ENCODE measurements around the gene PIEZO2. TPM values are rescaled to one million over a fixed set of nuclear protein-coding genes. Genes with fewer than 3 reads are reported as not detected.

Gene PIEZO2
- total RNA-seq, 4 donors from 2014 or later: 2.1 to 7.4 (median 2.5) TPM; not detected in 1

GRCh38 chr18:11108947-11109346, 40.4 kb downstream of the PIEZO2 start:
- H3K27ac ChIP-seq: no peak overlapping the region
- H3K4me1 ChIP-seq: no peaks in the 10 kb centered on the region
- DNase-seq: no peak
- no peak for TF ChIP-seq POLR2A (IDR thresholded peaks at IDR 0.05)
- TF ChIP-seq CTCF (IDR thresholded peaks at IDR 0.05): no peak
- intact Hi-C loops (cut with DNase I): no loop called here
- no peaks in the 10 kb centered on the region for H3K36me3 ChIP-seq
- 35 to 48% methylated on average over 2 to 3 of the region's 3 CpGs for WGBS, 2 donors
- no peak overlapping the region for H3K4me3 ChIP-seq
- no peaks in the 10 kb centered on the region for H3K27me3 ChIP-seq
- no peaks in the 10 kb centered on the region for H3K9me3 ChIP-seq

- no peaks in the 10 kb centered on the region for H3K4me1 ChIP-seq
- H3K27ac ChIP-seq: no peak overlapping the region
- WGBS, 2 donors: 41 to 60% methylated on average over 6 of the region's 6 CpGs
- no peak for DNase-seq
- H3K4me3 ChIP-seq: no peak overlapping the region
- no peaks in the 10 kb centered on the region for H3K9me3 ChIP-seq
- intact Hi-C loops (cut with DNase I): no loop called here
- H3K27me3 ChIP-seq: no peaks in the 10 kb centered on the region
- TF ChIP-seq CTCF (IDR thresholded peaks at IDR 0.05) (no peak), POLR2A (IDR thresholded peaks at IDR 0.05) (no peak)
- H3K36me3 ChIP-seq: no peaks in the 10 kb centered on the region
These were observed 42.5 kb downstream of the PIEZO2 start for GRCh38 chr18:11106894-11107293.

DNA sequence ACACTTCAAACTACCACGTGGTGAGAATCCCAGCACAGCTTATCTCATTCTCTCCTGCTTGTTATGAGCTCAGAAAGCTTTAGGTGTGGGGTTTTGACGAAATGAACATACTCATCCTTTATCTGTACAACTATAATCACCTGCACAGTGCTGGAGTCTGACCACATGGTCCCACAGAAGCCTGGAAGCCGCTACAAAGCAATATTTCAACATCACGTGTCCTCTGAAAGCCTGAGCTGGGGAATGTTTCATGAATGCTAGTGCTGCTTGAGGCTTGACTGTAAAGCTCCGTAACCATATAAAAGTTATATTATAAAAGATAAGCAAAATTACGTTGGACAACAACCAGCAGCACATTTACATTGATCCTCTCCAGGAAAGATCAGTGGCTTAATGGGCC, 43.9 kb downstream of the PIEZO2 start:
- H3K27ac ChIP-seq: no peak overlapping the region
- no peaks in the 10 kb centered on the region for H3K4me1 ChIP-seq
- TF ChIP-seq CTCF (IDR thresholded peaks at IDR 0.05) (no peak), POLR2A (IDR thresholded peaks at IDR 0.05) (no peak)
- DNase-seq: no peak
- no peaks in the 10 kb centered on the region for H3K9me3 ChIP-seq
- 76 to 79% methylated on average over 6 of the region's 6 CpGs for WGBS, 2 donors
- intact Hi-C loops (cut with DNase I): no loop called here
- no peak overlapping the region for H3K4me3 ChIP-seq
- no peaks in the 10 kb centered on the region for H3K27me3 ChIP-seq
- H3K36me3 ChIP-seq: no peaks in the 10 kb centered on the region

DNA sequence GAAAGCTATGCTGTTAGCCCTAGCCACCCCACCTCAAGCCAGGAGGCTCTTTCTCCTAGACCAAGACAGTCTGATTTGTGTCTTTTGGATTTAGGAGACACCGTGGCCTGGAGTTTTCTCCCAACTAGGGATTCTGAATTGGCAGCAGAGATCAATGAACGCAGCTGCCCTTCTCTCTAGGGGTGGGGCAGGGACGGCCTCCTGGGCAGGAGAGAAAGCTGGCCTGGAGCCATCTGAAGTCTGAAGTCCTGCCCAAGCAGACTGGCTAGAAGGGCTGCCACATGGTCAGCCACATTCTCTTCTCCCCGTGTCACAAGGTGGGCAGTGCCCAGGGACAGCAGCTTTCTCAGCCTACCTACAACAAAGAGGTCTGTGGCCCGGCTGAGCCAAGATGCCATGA, 45.1 kb downstream of the PIEZO2 start:
- WGBS, 2 donors: 50 to 66% methylated on average over 1 to 3 of the region's 5 CpGs
- Histone ChIP-seq H3K36me3 (no peaks in the 10 kb centered on the region), H3K4me3 (no peak overlapping the region), H3K27ac (no peak overlapping the region), H3K9me3 (no peaks in the 10 kb centered on the region), H3K27me3 (no peaks in the 10 kb centered on the region), H3K4me1 (no peaks in the 10 kb centered on the region)
- intact Hi-C loops (cut with DNase I): no loop called here
- no peak for DNase-seq
- TF ChIP-seq POLR2A (IDR thresholded peaks at IDR 0.05) (no peak), CTCF (IDR thresholded peaks at IDR 0.05) (no peak)

GRCh38 chr18:11096839-11097750, 52.3 kb downstream of the PIEZO2 start:
- Histone ChIP-seq H3K27ac (peak overlapping the region in 3 of 4 donors; percentile 33 to 65 (median 34)), H3K4me1 (peaks cover 0 to 16% (median 3%) of the 10 kb centered on the region in 3 donors), H3K4me3 (no peak overlapping the region), H3K27me3 (no peaks in the 10 kb centered on the region), H3K36me3 (no peaks in the 10 kb centered on the region), H3K9me3 (no peaks in the 10 kb centered on the region)
- WGBS, 2 donors: 53 to 64% methylated on average over 10 of the region's 10 CpGs
- intact Hi-C loops (cut with DNase I): no loop called here
- DNase-seq: no peak
- TF ChIP-seq POLR2A (IDR thresholded peaks at IDR 0.05) (no peak), CTCF (IDR thresholded peaks at IDR 0.05) (no peak)

Measured in esophagus squamous epithelium (tissue), 5 donors.